H1 (cell line): Measurements from ENCODE around the gene CHRNA3. TPM values are rescaled to one million over a fixed set of nuclear protein-coding genes. Genes with fewer than 3 reads are reported as not detected.

Experiments used
- ASH2L ChIP-seq: fragments of 200-600, 300-600 bp; sonication (generic); IDR thresholded peaks from one replicate; pipeline ENCODE4 v1.7.1; 2017; ENCODE audit warnings: low read length
- CHD7 ChIP-seq: fragments of 300-600 bp; sonication (generic); IDR thresholded peaks from 2 replicates; pipeline ENCODE4 v1.7.1; 2012; ENCODE audit warnings: low read length, moderate library complexity, mild to moderate bottlenecking, inconsistent platforms; ENCODE audit not compliant: insufficient replicate concordance
- EZH2 ChIP-seq: fragments of 200-600 bp; sonication (generic); IDR thresholded peaks from 2 replicates; pipeline ENCODE4 v1.7.1; 2012; ENCODE audit warnings: low read depth, mild to moderate bottlenecking, moderate library complexity, low read length, inconsistent platforms; ENCODE audit not compliant: severe bottlenecking
- KDM5A ChIP-seq: fragments of 200-600 bp; IDR thresholded peaks from 2 replicates; pipeline ENCODE4 v1.7.1; 2012; ENCODE audit warnings: mild to moderate bottlenecking, low read length, inconsistent platforms, mixed read lengths
- NANOG ChIP-seq: IDR thresholded peaks from 2 replicates; pipeline ENCODE4 v1.6.1; 2011; ENCODE audit warnings: low read length, low read depth, mild to moderate bottlenecking, inconsistent platforms; ENCODE audit not compliant: insufficient read depth, poor library complexity, severe bottlenecking
- PHF8 ChIP-seq: fragments of 200-600 bp; sonication (generic); conservative IDR thresholded peaks from 2 replicates; pipeline ENCODE4 v1.7.1; 2012; ENCODE audit warnings: low read depth, mild to moderate bottlenecking, inconsistent platforms, low read length, moderate library complexity
- POLR2A ChIP-seq, 2 experiments: IDR thresholded peaks; 1 replicate in 1 of 2; 2 replicates in 1 of 2; pipeline ENCODE4 v1.6.1; 2011; ENCODE audit warnings: low read depth in 2 of 2, low read length in 2 of 2, mild to moderate bottlenecking in 2 of 2; ENCODE audit errors: control extremely low read depth in 1 of 2
- RNF2 ChIP-seq: fragments of 200-900, 300-1000 bp; sonication (generic); IDR thresholded peaks from 2 replicates; pipeline ENCODE4 v1.7.1; 2016; ENCODE audit warnings: borderline replicate concordance, low read depth, mild to moderate bottlenecking, antibody characterized with exemption, low read length; ENCODE audit not compliant: poor library complexity, severe bottlenecking; ENCODE audit errors: missing control alignments
- USF2 ChIP-seq: IDR thresholded peaks from 2 replicates; pipeline ENCODE4 v1.6.1; 2011; ENCODE audit warnings: low read length, improper control_type of control experiment
- polyA plus RNA-seq, 7 experiments: library from polyadenylated mRNA; depleted of rRNA in 3 of 7; stranded (reverse) in 5 of 7; unstranded in 2 of 7; fragments of >200 nt in 5 of 7; fragments of 200-250 nt in 2 of 7; gene quantifications; 1 replicate in 5 of 7; 2 replicates in 1 of 7; 4 replicates in 1 of 7; pipeline versions ENCODE4 v1.2.1 to v1.2.3, GENCODE V29; 2011 to 2013; ENCODE audit warnings: missing spikeins in 2 of 7, mixed read lengths in 2 of 7
- total RNA-seq: library from RNA; stranded (reverse); fragmentation: NEBNext Ultra II Directional; extraction: Animal tissue kit (Norgen Biotek cat#: 25700); gene quantifications from 2 replicates; pipeline ENCODE4 v1.2.1, GENCODE V29; 2021

CHRNA3 gene
- total and polyA plus RNA-seq, 2 of the 8 experiments (the other 6 are each of a cell fraction or from before 2014, with no cell fraction given) = 2.1 to 4.7 TPM

- no peak for TF ChIP-seq CHD7
- TF ChIP-seq KDM5A = no peak
- no peak for TF ChIP-seq POLR2A (IDR thresholded peaks at IDR 0.05; ENCODE audit: control extremely low read depth in 1 of 2, low read depth in 2 of 2, low read length in 2 of 2)
- TF ChIP-seq NANOG = no peak
- TF ChIP-seq PHF8 = no peak
- no peak for TF ChIP-seq USF2
- TF ChIP-seq RNF2 = no peak
- no peak for TF ChIP-seq EZH2
- TF ChIP-seq ASH2L = no peak
- TF ChIP-seq, all 59 proteins: peak for 0
Observed at GRCh38 chr15:78617076-78617475, 3.7 kb downstream of the CHRNA3 start (continued).
